HepG2 (cell line): ENCODE data around the gene PRKACG. TPM values are rescaled to one million over a fixed set of nuclear protein-coding genes. Genes with fewer than 3 reads are reported as not detected.

Experiments used
- AGO1 ChIP-seq: fragments of 200-400 bp; formaldehyde crosslinking; IDR thresholded peaks from 2 replicates; pipeline ENCODE4 v1.6.1; 2017; ENCODE audit warnings: mild to moderate bottlenecking, low read depth, low read length, moderate library complexity; ENCODE audit not compliant: poor library complexity, severe bottlenecking
- ATF3 ChIP-seq: sonication (generic); formaldehyde crosslinking; IDR thresholded peaks from 2 replicates; pipeline ENCODE4 v1.4.0; 2020; ENCODE audit warnings: missing genetic modification reagents
- BORCS8-MEF2B ChIP-seq: sonication (generic); formaldehyde crosslinking; IDR thresholded peaks from 2 replicates; pipeline ENCODE4 v1.8.0; 2022; ENCODE audit warnings: mild to moderate bottlenecking, missing genetic modification reagents
- CBX2 ChIP-seq, 2 experiments: fragments of 200-600 bp in 1 of 2; sonication (generic); formaldehyde crosslinking in 1 of 2; IDR thresholded peaks; 2 replicates each; pipeline versions ENCODE4 v1.7.0 to v1.8.1; 2018 to 2022; ENCODE audit warnings: low read depth in 2 of 2, low read length in 1 of 2, mild to moderate bottlenecking in 1 of 2, missing genetic modification reagents in 1 of 2
- CENPT ChIP-seq: sonication (generic); formaldehyde crosslinking; IDR thresholded peaks from 2 replicates; pipeline ENCODE4 v1.8.0; 2022; ENCODE audit warnings: low read depth, mild to moderate bottlenecking, moderate library complexity, missing genetic modification reagents
- CSRNP1 ChIP-seq: sonication (generic); formaldehyde crosslinking; IDR thresholded peaks from 2 replicates; pipeline ENCODE4 v1.8.1; 2023; ENCODE audit warnings: mild to moderate bottlenecking, missing genetic modification reagents
- E2F5 ChIP-seq: sonication (generic); formaldehyde crosslinking; conservative IDR thresholded peaks from 2 replicates; pipeline ENCODE4 v1.4.0; 2020; ENCODE audit warnings: missing genetic modification reagents
- HOXA9 ChIP-seq: sonication (generic); formaldehyde crosslinking; IDR thresholded peaks from 2 replicates; pipeline ENCODE4 v1.8.1; 2022; ENCODE audit warnings: missing genetic modification reagents, mild to moderate bottlenecking, moderate library complexity, borderline replicate concordance
- HOXD1 ChIP-seq: sonication (generic); formaldehyde crosslinking; IDR thresholded peaks from 2 replicates; pipeline ENCODE4 v1.5.0; 2020; ENCODE audit warnings: missing genetic modification reagents
- KDM1A ChIP-seq: IDR thresholded peaks from 2 replicates; pipeline ENCODE4 v1.6.1; 2016; ENCODE audit warnings: missing compliant biosample characterization
- KDM5B ChIP-seq: sonication (generic); formaldehyde crosslinking; IDR thresholded peaks from 2 replicates; pipeline ENCODE4 v1.4.0; 2020; ENCODE audit warnings: missing genetic modification reagents, mild to moderate bottlenecking, borderline replicate concordance
- NKX3-1 ChIP-seq: sonication (generic); formaldehyde crosslinking; IDR thresholded peaks from 2 replicates; pipeline ENCODE4 v1.5.0; 2020; ENCODE audit warnings: missing genetic modification reagents
- SKI ChIP-seq: fragments of 450-650 bp; IDR thresholded peaks from one replicate; pipeline ENCODE4 v1.6.1; 2018; ENCODE audit warnings: mild to moderate bottlenecking; ENCODE audit not compliant: partially characterized antibody
- ZBTB7A ChIP-seq: sonication (generic); formaldehyde crosslinking; IDR thresholded peaks from 2 replicates; pipeline ENCODE4 v1.8.0; 2022; ENCODE audit warnings: mild to moderate bottlenecking, missing genetic modification reagents
- ZNF12 ChIP-seq: sonication (generic); formaldehyde crosslinking; IDR thresholded peaks from 2 replicates; pipeline ENCODE4 v1.5.0; 2020; ENCODE audit warnings: missing genetic modification reagents
- ZNF260 ChIP-seq: sonication (generic); formaldehyde crosslinking; IDR thresholded peaks from 2 replicates; pipeline ENCODE4 v1.4.0; 2020; ENCODE audit warnings: missing genetic modification reagents, low read depth, mild to moderate bottlenecking, borderline replicate concordance
- ZNF354B ChIP-seq: sonication (generic); formaldehyde crosslinking; IDR thresholded peaks from 2 replicates; pipeline ENCODE4 v1.8.0; 2022; ENCODE audit warnings: mild to moderate bottlenecking, missing genetic modification reagents
- ZNF788 ChIP-seq: sonication (generic); formaldehyde crosslinking; IDR thresholded peaks from 2 replicates; pipeline ENCODE4 v1.5.0; 2020; ENCODE audit warnings: mild to moderate bottlenecking, missing genetic modification reagents, borderline replicate concordance
- ZSCAN9 ChIP-seq: IDR thresholded peaks from 2 replicates; pipeline ENCODE4 v1.6.1; 2016; ENCODE audit warnings: borderline replicate concordance
- polyA plus RNA-seq, 8 experiments: library from polyadenylated mRNA; depleted of rRNA in 3 of 8; stranded (reverse) in 7 of 8; unstranded in 1 of 8; fragments of >200 nt; fragmentation: Illumina TruSeq in 4 of 8; extraction: Trizol in 4 of 8; gene quantifications; 2 replicates each; pipeline versions ENCODE4 v1.2.1 to v1.2.3, GENCODE V29; 2011 to 2016; ENCODE audit warnings: low read depth in 4 of 8, missing spikeins in 1 of 8, mixed read lengths in 1 of 8; ENCODE audit not compliant: insufficient read depth in 1 of 8
- total RNA-seq, 5 experiments: library from RNA; depleted of rRNA; stranded (reverse); fragments of >200 nt; fragmentation: Illumina TruSeq; extraction: Trizol; gene quantifications; 2 replicates each; pipeline ENCODE4 v1.2.3, GENCODE V29; 2016; ENCODE audit warnings: low read depth in 1 of 5

PRKACG gene
- total and polyA plus RNA-seq, 2 of the 13 experiments (the other 11 are each of a cell fraction or from before 2014, with no cell fraction given): not detected

- TF ChIP-seq ZSCAN9 (no peak), CSRNP1 (no peak), ZBTB7A (CRISPR knock-in tag) (no peak), HOXA9 (CRISPR knock-in tag) (no peak), ZNF788 (CRISPR knock-in tag) (no peak), ATF3 (CRISPR knock-in tag) (no peak), CBX2 (IDR thresholded peaks at IDR 0.05; ENCODE audit: low read depth, low read length) (no peak), CBX2 (CRISPR knock-in tag; IDR thresholded peaks at IDR 0.05; ENCODE audit: low read depth) (no peak), NKX3-1 (CRISPR knock-in tag) (no peak), E2F5 (CRISPR knock-in tag) (no peak), KDM5B (CRISPR knock-in tag) (no peak), ZNF12 (no peak), ZNF260 (CRISPR knock-in tag) (no peak), BORCS8-MEF2B (CRISPR knock-in tag) (no peak), CENPT (CRISPR knock-in tag) (no peak), ZNF354B (CRISPR knock-in tag) (no peak), AGO1 (no peak), KDM1A (peak; percentile 79; the same call in 1 of the 2 replicates), HOXD1 (CRISPR knock-in tag) (no peak), SKI (no peak)
These were observed 22.4 kb upstream of the PRKACG start (continued) for GRCh38 chr9:69036309-69036708.
